A375 (cell line): Measurements from ENCODE around the gene CDK11B. TPM values are rescaled to one million over a fixed set of nuclear protein-coding genes. Genes with fewer than 3 reads are reported as not detected.

ENCODE experiments used
- total RNA-seq: library from RNA; depleted of rRNA; stranded (reverse); fragments of >200 nt; shearing (Covaris generic); gene quantifications from 2 replicates; pipeline ENCODE4 v1.2.3, GENCODE V29; 2014; rRNA removed

CDK11B gene
- 21.3 and 22.3 TPM in 2 replicates for total RNA-seq

GRCh38 chr1:1658583-1659549 lies at the start of gene CDK11B:
CDK11B (minus strand) TSS chr1:1659004; CDS start chr1:1657485, 1,519 bp downstream.

DNA sequence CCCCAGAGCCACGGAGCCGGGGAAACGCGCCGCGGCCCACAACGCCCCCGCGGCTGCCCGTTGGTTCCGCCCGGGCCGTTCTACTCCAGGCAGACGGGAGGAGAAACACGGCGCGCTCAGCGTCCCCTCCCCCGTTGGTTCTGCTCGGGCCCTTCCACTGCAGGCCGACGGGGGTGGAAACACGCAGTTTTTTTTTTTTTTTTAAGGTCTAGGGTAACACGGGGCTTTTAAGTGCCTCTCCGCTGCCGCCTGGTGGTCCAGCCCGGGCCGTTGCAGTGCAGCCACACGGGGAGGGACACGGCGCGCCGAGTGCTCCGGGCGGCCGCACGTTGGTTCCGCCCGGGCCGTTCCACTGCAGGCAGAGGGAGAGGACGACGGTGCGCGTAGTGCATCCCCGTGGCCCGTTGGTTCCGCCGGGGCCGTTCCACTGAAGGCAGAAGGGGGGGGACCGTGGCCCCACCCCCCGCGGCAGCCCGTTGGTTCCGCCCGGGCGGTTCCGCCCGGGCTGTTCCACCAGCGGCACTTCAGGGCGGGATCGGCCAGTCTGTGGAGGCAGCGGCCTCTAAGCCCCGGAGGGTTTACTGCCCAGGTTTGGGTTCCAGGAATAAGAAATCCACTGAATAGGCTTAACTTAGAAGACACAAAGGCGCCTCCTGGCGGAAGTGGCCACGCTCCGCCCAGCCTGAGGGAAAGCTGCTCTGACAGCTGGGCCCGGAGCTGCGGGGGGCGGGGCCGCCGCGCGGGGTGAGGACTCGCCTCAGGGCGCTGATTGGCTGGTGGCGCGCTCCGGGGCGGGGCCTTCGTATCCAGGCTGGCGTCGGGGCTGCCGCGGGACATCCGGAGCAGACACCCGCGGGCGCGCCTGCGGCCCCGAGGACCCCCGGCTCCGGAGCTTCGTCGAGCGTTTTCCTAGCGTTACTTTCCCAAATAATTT lies 34.2 kb upstream of the CDK11B start, which contains the start of gene SLC35E2B:
Gene SLC35E2B, minus strand, starts transcription at position 82 of the 934 bp plus-strand sequence. CDS start 16,096 bp downstream, outside the sequence.

DNA sequence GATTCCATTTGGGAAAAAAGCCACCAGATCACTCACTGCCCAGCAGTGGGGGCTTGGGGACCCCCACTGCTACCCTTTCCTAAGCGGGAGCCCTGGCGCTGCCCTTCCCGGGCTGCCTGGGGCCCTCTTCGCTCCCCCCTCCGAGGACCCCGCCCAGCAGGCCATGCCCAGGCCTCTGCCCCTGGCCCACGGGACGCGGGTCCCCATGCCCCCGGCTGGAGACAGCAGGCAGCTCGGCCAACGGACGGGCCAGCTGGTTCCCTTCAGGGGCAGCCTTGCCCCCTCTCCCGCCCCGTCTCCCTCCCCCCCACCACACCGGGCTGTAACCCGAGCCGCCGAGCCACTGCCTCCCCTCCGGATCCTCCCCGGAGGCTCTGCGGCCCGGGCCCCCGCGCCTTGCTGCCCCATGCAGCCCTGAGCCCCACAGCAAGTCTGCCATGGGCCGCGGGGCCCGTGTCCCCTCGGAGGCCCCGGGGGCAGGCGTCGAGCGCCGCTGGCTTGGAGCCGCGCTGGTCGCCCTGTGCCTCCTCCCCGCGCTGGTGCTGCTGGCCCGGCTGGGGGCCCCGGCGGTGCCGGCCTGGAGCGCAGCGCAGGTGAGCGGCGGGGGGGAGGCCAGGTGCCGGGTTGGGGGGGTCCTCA lies 26.9 kb downstream of the CDK11B start, which contains the start of gene MMP23B:
Gene MMP23B, plus strand, starts transcription at position 392 of the 639 bp plus-strand sequence. Its CDS starts 46 bp downstream, at position 438.

GRCh38 chr1:1615256-1616044 lies 43.4 kb downstream of the CDK11B start, which contains the start of gene MIB2:
MIB2 (plus strand) TSS chr1:1615500; CDS start chr1:1623453, 7,953 bp downstream.

DNA sequence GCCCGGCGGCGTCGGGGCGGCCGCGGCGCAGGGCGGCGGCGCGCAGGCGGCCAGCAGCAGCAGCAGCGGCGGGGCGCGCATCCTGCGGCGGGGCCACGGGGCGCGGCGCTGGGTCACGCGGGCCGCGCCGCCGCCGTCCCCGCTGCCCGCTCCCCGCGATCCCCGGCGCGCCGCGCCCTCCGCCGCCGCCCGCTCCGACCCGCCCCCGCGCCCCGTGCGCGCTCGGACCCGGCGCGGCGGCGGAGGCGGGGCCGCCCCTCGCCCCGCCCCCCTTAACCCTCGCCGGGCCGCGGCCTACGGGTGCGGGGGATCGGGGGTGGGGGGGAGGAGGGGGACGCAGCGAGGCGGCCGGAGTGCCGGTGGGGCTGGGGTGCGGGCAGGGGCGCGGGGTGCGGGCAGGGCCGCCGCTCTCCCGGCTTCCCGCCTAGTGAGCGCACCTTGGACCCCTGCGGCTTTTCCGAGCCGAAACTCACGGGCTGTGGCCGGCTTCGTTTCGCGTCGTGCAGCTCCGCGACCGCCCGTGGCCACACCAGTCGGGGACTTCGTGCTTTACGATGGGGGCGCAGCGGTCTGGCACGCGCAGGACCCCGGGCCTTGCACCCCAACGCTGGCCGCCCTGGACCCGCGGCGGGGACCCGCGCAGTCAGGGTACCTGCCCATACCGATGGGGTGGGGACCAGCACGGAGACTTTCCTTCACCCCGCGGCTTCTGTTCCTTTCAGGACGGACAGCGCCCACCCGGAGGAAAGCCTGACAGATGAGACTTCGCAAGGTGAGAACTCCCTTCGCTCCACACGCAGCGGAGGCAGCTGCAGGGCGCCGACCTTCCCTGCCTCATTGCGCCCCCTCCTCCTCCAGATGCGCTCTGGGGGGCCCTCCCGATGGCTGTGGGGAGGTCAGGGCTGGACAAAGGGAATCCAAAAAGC lies 58.6 kb downstream of the CDK11B start, which contains the start of gene FNDC10:
Gene FNDC10, minus strand, starts transcription at position 201 of the 926 bp plus-strand sequence. Its CDS starts 120 bp downstream, at position 81.

Other genes with a start within 250 kb of the CDK11B start
- not detected in 2 replicates for gene ANKRD65, start 237.7 kb downstream of the CDK11B start, total RNA-seq
- 1.9 and 4.9 TPM in 2 replicates for gene VWA1, start 223.3 kb downstream of the CDK11B start, total RNA-seq
- not detected in 2 replicates for gene ATAD3C, start 209.3 kb downstream of the CDK11B start, total RNA-seq
- gene ATAD3B, start 187.2 kb downstream of the CDK11B start, total RNA-seq: 52.9 and 59.0 TPM in 2 replicates
- gene ATAD3A, start 146.8 kb downstream of the CDK11B start, total RNA-seq: 102 and 114 TPM in 2 replicates
- gene TMEM240, start 118.4 kb downstream of the CDK11B start, total RNA-seq: 0.27 TPM in 1 of 2 replicates, not detected in the other
- gene SSU72, start 84.1 kb downstream of the CDK11B start, total RNA-seq: 106 and 107 TPM in 2 replicates
- 3.6 and 6.1 TPM in 2 replicates for gene FNDC10, start 58.9 kb downstream of the CDK11B start, total RNA-seq
- 56.6 and 59.9 TPM in 2 replicates for gene MIB2, start 43.5 kb downstream of the CDK11B start, total RNA-seq
- gene MMP23B, start 26.8 kb downstream of the CDK11B start, total RNA-seq: 0.08 and 1.4 TPM in 2 replicates
- 19.3 and 21.4 TPM in 2 replicates for gene SLC35E2B, start 33.8 kb upstream of the CDK11B start, total RNA-seq
- 36.1 and 38.4 TPM in 2 replicates for gene CDK11A, start 65.4 kb upstream of the CDK11B start, total RNA-seq
- 53.4 and 60.2 TPM in 2 replicates for gene NADK, start 119.5 kb upstream of the CDK11B start, total RNA-seq
- gene GNB1, start 232.1 kb upstream of the CDK11B start, total RNA-seq: 48.3 and 53.2 TPM in 2 replicates